B cell (primary cell): ENCODE data around the gene ADAMTSL2. TPM values are rescaled to one million over a fixed set of nuclear protein-coding genes. Genes with fewer than 3 reads are reported as not detected.

Experiments used
- ATAC-seq: fragments of 200-7000 bp; cut with Tn5 transposase; one replicate; pipeline ENCODE4 v1.10.0; 2021; ENCODE audit warnings: low read depth, mild to moderate bottlenecking, moderate number of reproducible peaks, moderate library complexity
- CTCF ChIA-PET: fragments of 350-600 bp; sonication (Branson Sonifier 250); formaldehyde crosslinking; loops from one replicate; lab custom pipeline; 2021; ENCODE audit warnings: antibody characterized with exemption, inconsistent platforms; lab: Charles Lee
- POLR2A ChIA-PET: fragments of 350-600 bp; sonication (Branson Sonifier 250); formaldehyde crosslinking; loops from one replicate; lab custom pipeline; 2021; ENCODE audit warnings: antibody characterized with exemption; lab: Charles Lee
- DNase-seq: peaks from one replicate; pipeline ENCODE4 v3.0.0; 2013
- H2AFZ ChIP-seq: 2 replicates; pipeline ENCODE4 v1.6.1; 2012; ENCODE audit warnings: mild to moderate bottlenecking, low read depth, low read length; ENCODE audit not compliant: insufficient read depth, poor library complexity, severe bottlenecking
- H3K27ac ChIP-seq, 2 donors: 1 replicate in 1 of 2; 2 replicates in 1 of 2; pipeline ENCODE4 v1.5.1; 2012 to 2013; ENCODE audit warnings: low read length in 2 of 2, mild to moderate bottlenecking in 2 of 2, moderate library complexity in 1 of 2
- H3K27me3 ChIP-seq, 4 experiments: fragments of 200-600 bp in 1 of 4; sonication (generic) in 1 of 4; replicated peaks in 1 of 4; 1 replicate in 2 of 4; 2 replicates in 2 of 4; pipeline versions ENCODE4 v1.6.1 to v1.7.0; 2013 to 2016; ENCODE audit warnings: low read length in 3 of 4, mild to moderate bottlenecking in 2 of 4, mixed read lengths in 1 of 4, moderate library complexity in 1 of 4; ENCODE audit not compliant: insufficient read depth in 4 of 4, control insufficient read depth in 3 of 4; ENCODE audit errors: control extremely low read depth in 1 of 4
- H3K36me3 ChIP-seq, 2 experiments: replicated peaks in 1 of 2; 1 replicate in 1 of 2; 2 replicates in 1 of 2; pipeline versions ENCODE4 v1.6.1 to v1.7.1; 2013; ENCODE audit warnings: low read length in 1 of 2; ENCODE audit not compliant: insufficient read depth in 2 of 2, control insufficient read depth in 1 of 2; ENCODE audit errors: control extremely low read depth in 1 of 2, extremely low read depth in 1 of 2
- H3K4me1 ChIP-seq, 2 donors: fragments of 200-600 bp in 1 of 2; sonication (generic) in 1 of 2; 1 replicate in 1 of 2; 2 replicates in 1 of 2; pipeline versions ENCODE4 v1.5.1 to v1.6.1; 2013 to 2017; ENCODE audit warnings: low read length in 2 of 2; ENCODE audit not compliant: control insufficient read depth in 2 of 2, insufficient read depth in 2 of 2
- H3K4me2 ChIP-seq: replicated peaks from 2 replicates; pipeline ENCODE3; 2012; ENCODE audit warnings: mild to moderate bottlenecking, low read depth, low read length; ENCODE audit not compliant: poor library complexity, severe bottlenecking
- H3K4me3 ChIP-seq, 5 experiments: fragments of 200-600 bp in 1 of 5; sonication (generic) in 1 of 5; 1 replicate in 3 of 5; 2 replicates in 2 of 5; pipeline versions ENCODE4 v1.5.1 to v1.7.0; 2011 to 2016; ENCODE audit warnings: low read length in 4 of 5, mild to moderate bottlenecking in 4 of 5, low read depth in 2 of 5, control low read depth in 1 of 5, moderate library complexity in 1 of 5; ENCODE audit not compliant: insufficient read depth in 1 of 5; ENCODE audit errors: control extremely low read depth in 1 of 5, extremely low read depth in 1 of 5
- H3K79me2 ChIP-seq: fragments of 200-600 bp; sonication (generic); one replicate; pipeline ENCODE4 v1.6.0; 2016; ENCODE audit warnings: low read length; ENCODE audit not compliant: control insufficient read depth, insufficient read depth
- H3K9ac ChIP-seq: fragments of 200-600 bp; sonication (generic); 2 replicates; pipeline ENCODE4 v1.6.1; 2017; ENCODE audit warnings: mild to moderate bottlenecking, low read length, moderate library complexity
- H3K9me3 ChIP-seq, 3 donors: one replicate each; pipeline versions ENCODE4 v1.6.1 to v1.7.1; 2013; ENCODE audit warnings: low read length in 2 of 3; ENCODE audit not compliant: control insufficient read depth in 2 of 3, insufficient read depth in 1 of 3; ENCODE audit errors: control extremely low read depth in 1 of 3
- H4K20me1 ChIP-seq: 2 replicates; pipeline ENCODE4 v1.6.0; 2012; ENCODE audit warnings: mild to moderate bottlenecking, low read length; ENCODE audit not compliant: insufficient read depth, control insufficient read depth, poor library complexity, severe bottlenecking
- H3K27ac Mint-ChIP-seq: one replicate; pipeline ENCODE4 v1.8.0; 2021; ENCODE audit warnings: mixed read lengths
- H3K27me3 Mint-ChIP-seq: one replicate; pipeline ENCODE4 v1.8.0; 2021; ENCODE audit warnings: mixed read lengths
- H3K4me1 Mint-ChIP-seq: one replicate; pipeline ENCODE4 v1.8.0; 2021; ENCODE audit warnings: mixed read lengths
- H3K4me3 Mint-ChIP-seq: one replicate; pipeline ENCODE4 v1.8.0; 2021; ENCODE audit warnings: mixed read lengths
- H3K9me3 Mint-ChIP-seq: one replicate; pipeline ENCODE4 v1.8.0; 2022; ENCODE audit warnings: mixed read lengths; ENCODE audit not compliant: insufficient read depth
- EZH2 ChIP-seq: IDR thresholded peaks from 2 replicates; pipeline ENCODE4 v1.6.1; 2012; ENCODE audit warnings: borderline replicate concordance, low read depth, mild to moderate bottlenecking, moderate library complexity, low read length; ENCODE audit not compliant: insufficient read depth, poor library complexity, severe bottlenecking
- WGBS: methylation state at CpG from one replicate; pipeline ENCODE4 v1.1.5; 2013; ENCODE audit warnings: missing lambda C conversion rate; ENCODE audit not compliant: insufficient coverage; 5-methylcytosine and 5-hydroxymethylcytosine counted together
- intact Hi-C: fragments of 100-400 bp; cut with micrococcal nuclease; formaldehyde crosslinking; loops from one replicate; pipeline ENCODE4 v1.10.0; 2022
- polyA plus RNA-seq: library from polyadenylated mRNA; depleted of rRNA; stranded (reverse); fragments of >200 nt; gene quantifications from 2 replicates; pipeline ENCODE4 v1.2.3, GENCODE V29; 2012
- total RNA-seq, 2 donors: library from RNA; stranded (reverse); fragments of 120-200 nt in 1 of 2; gene quantifications; 1 replicate in 1 of 2; 2 replicates in 1 of 2; pipeline versions ENCODE4 v1.2.3 to v1.2.4, GENCODE V29; 2013 to 2022

The ADAMTSL2 gene
- total and polyA plus RNA-seq, 2 donors (not counting 1 experiment from before 2014, with no cell fraction given): 0.03 TPM; not detected in 1

DNA sequence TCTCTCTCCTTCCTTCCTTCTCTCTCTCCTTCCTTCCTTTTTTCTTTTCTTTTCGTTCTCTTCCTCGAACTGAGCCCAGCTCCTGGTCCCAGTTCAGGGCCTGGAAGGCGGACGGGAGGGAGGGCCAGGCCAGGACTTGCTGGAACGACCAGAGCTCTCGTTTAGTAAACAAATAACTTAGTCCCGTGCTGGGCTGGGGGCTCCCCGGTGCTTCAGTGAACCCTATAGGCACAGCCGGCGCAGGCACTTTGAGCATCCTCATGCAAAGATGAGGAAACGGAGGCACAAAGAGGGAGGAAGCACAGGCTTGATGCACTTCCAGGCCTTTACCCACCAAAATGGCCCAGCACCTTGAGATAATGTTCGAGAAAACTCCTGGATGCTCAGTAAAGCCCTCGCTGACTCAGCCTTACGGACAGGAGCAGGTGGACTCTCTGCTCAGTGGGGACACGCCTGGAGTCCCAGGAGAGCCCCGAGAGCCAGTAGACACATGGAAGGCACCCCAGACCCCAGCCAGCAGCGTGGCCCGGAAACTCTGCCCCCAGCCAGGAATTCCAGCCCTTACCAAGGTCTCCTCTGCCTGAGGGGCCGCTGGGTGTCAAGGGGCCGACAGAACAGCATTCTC, 55.8 kb downstream of the ADAMTSL2 start:
- H3K4me2 ChIP-seq: no peak overlapping the region
- DNase-seq (no peak), ATAC-seq (no peak)
- Mint-ChIP-seq H3K4me3 (no peak overlapping the region), H3K4me1 (peaks cover 8% of the 10 kb centered on the region), H3K9me3 (no peaks in the 10 kb centered on the region), H3K27ac (no peak overlapping the region), H3K27me3 (peaks cover 13% of the 10 kb centered on the region)
- no peak overlapping the region for H3K27ac ChIP-seq
- H3K4me1 ChIP-seq: peaks cover 12% of the 10 kb centered on the region in 2 donors
- 75% methylated on average over 20 of the region's 20 CpGs for WGBS
- no peaks in the 10 kb centered on the region for H3K79me2 ChIP-seq
- no peak overlapping the region for H2AFZ ChIP-seq
- POLR2A ChIA-PET: no interaction called here
- CTCF ChIA-PET: interaction anchor here (0.5 kb wide), 1 partner anchor 522 kb away, joined by 3 read pairs; no protein-coding TSS in a partner anchor
- H4K20me1 ChIP-seq: no peaks in the 10 kb centered on the region
- intact Hi-C loops: no loop called here
- peaks cover 0 to 25% (median 0%) of the 10 kb centered on the region in 3 donors for H3K9me3 ChIP-seq
- H3K27me3 ChIP-seq: peaks cover 0 to 21% (median 2%) of the 10 kb centered on the region in 4 experiments
- no peak overlapping the region for H3K4me3 ChIP-seq
- no peak for TF ChIP-seq EZH2
- H3K36me3 ChIP-seq: no peaks in the 10 kb centered on the region
- no peak overlapping the region for H3K9ac ChIP-seq

DNA sequence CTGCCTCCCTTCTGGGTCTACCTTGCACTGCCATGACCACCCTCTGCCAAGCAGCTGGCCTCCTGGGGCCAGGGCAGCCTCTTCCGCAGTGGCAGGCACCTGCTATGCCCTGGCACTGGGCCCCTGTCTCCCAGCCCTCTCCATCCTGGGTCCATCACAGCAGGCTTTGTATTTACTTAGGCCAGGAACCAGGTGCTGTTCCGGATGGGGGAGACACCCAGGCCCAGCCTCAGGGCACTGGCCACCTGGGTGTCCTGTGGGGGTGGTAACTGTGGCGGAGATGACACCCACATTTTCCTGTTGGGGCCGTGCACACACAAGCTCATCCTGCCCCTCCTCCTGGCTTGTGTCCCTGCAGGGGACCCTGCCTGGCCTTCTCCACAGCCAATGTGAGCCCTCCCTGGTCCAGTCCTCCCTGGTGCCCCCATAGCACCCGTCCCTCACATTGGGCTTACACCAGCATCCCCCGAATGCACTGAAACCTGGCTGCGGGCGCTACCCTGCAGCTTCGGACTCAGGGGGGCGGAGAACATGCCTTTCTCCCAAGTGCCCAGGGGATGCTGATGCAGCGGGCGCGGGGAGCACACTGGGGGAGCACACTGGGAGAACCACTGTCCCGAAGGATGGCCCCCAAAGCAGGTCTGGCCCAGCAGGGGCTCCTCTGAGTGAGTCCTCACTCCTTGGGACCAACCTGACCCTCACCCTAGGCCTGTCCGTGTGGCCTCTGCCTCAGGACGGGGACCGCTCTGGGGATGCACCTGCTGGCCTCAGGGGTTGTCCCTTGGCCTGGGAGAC, 56.8 kb downstream of the ADAMTSL2 start:
- CTCF ChIA-PET: no interaction called here
- intact Hi-C loops: no loop called here
- DNase-seq: no peak
- POLR2A ChIA-PET: no interaction called here
- peaks cover 0 to 11% (median under 1%) of the 10 kb centered on the region in 4 experiments for H3K27me3 ChIP-seq
- ATAC-seq: no peak
- no peaks in the 10 kb centered on the region for H4K20me1 ChIP-seq
- no peaks in the 10 kb centered on the region for H3K36me3 ChIP-seq
- H3K79me2 ChIP-seq: no peaks in the 10 kb centered on the region
- H3K9ac ChIP-seq: no peak overlapping the region
- TF ChIP-seq EZH2: no peak
- no peak overlapping the region for H3K4me3 ChIP-seq
- H3K4me2 ChIP-seq: no peak overlapping the region
- H3K27ac ChIP-seq: no peak overlapping the region
- Mint-ChIP-seq H3K27me3 (peaks cover 13% of the 10 kb centered on the region), H3K9me3 (no peaks in the 10 kb centered on the region), H3K4me3 (no peak overlapping the region), H3K4me1 (no peaks in the 10 kb centered on the region), H3K27ac (no peak overlapping the region)
- peaks cover 2% of the 10 kb centered on the region in 2 donors for H3K4me1 ChIP-seq
- peaks cover 0 to 35% (median 0%) of the 10 kb centered on the region in 3 donors for H3K9me3 ChIP-seq
- no peak overlapping the region for H2AFZ ChIP-seq
- 82% methylated on average over 15 of the region's 17 CpGs for WGBS
